Limb (tissue), 2 donors: ENCODE results near the gene C22orf23.
"Not testable (repeated sequence)": the region's sequence is repeated elsewhere in the genome, so short reads cannot be mapped to it uniquely, and the experiment has no call there.

ENCODE experiments used
- DNase-seq, 2 donors: peaks; one replicate each; pipeline ENCODE4 v3.0.0-alpha.2; 2016; ENCODE audit errors: extremely low spot score in 2 of 2

Gene C22orf23

DNA sequence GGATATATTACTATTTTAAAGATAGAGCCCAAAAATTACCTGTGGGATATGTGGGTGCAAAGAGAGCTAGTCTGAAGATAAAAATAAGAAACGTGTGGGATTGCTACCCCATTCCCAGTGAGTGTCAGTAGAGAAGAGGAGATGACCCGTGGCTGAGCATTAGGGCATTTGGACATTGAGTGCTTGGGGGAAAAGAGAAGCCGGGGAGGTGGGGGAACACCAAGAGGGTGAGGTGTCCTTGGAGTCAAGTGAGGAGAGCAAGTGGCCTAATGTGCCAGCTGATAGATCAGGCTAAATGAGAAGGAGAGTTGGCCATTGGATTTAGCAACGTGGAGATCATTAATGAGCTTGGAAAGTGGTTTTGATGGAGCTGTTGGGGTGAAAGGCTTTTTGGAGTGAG is 1.3 kb upstream of the C22orf23 start:
- no peak for DNase-seq

DNA sequence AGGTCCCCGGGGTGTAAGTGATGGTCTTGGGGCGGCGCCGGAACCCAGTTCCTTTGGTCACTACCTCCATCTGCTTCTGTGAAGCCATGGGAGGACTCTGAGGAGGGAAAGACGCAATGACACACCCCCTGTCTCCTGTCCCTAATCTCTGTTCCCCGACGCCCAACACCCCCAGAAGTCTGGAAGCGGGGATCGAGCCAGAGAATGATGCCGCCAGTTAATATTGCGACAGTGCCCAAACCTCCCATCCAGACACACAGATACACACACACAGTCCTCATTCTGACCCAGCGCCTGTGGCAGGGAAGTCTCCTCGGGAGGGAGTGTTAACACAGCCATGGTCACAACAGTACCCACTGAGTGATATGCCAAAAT is 352 bp downstream of the C22orf23 start:
- DNase-seq, result no peak

DNA sequence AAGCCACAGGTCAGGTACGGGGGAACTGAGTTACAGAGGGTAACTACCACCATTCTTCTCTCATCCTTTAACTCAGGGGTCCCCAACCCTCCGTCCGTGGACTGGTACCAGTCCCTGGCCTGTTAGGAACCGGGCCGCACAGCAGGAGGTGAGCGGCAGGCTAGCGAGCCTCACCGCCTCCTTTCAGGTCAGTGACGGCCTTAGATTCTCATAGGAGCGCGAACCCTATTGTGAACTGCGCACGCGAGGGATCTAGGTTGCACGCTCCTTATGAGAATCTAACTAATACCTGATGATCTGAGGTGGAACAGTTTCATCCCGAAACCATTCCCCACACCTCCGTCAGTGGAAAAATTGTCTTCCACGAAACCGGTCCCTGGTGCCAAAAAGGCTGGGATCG is 772 bp downstream of the C22orf23 start:
- DNase-seq, result not testable (repeated sequence)

DNA sequence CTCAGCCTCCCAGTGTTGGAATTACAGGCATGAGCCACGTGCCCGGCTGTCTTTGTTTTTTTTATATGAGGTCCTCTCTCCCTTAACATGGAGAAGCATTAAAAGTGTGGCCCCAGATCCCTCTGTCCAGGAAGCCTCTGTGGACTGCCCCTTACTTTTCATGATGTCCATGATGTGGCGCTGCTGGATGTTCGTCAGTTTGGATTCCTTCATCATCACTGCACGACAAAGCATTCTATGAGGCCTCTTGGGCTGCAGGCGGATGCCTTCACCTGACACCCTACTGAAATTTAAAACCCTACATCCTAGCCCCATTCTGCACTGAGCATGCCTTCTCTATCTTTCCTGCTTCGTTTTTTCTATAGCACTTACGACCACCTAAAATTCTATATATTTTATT is 2.1 kb downstream of the C22orf23 start:
- no peak for DNase-seq

DNA sequence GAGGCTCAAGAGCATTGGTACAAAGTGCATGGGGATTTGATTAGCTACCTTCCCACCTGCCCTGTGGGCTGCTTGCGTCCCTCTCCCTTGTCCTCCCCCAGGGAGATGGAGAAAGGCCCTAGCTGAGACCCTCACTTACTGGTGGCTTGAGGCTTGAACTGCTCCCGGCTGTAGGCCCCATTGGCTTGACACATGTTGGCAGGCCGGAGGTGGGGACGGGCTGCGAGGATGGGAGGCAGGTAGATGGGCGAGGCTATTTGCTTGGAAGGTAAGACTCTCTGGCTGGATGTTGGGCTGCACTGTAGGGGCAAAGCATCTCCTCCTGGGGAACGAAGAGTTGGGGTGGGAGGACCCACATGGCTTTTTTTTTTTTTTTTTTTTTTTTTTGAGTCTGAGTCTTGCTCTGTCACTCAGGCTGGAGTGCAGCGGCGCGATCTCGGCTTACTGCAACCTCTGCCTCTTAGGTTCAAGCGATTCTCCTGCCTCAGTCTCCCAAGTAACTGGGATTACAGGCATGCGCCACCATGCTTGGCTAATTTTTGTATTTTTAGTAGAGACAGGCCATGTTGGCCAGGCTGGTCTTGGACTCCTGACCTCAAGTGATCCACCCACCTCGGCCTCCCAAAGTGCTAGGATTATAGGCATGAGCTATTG is 6.1 kb downstream of the C22orf23 start:
- not testable (repeated sequence) for DNase-seq

DNA sequence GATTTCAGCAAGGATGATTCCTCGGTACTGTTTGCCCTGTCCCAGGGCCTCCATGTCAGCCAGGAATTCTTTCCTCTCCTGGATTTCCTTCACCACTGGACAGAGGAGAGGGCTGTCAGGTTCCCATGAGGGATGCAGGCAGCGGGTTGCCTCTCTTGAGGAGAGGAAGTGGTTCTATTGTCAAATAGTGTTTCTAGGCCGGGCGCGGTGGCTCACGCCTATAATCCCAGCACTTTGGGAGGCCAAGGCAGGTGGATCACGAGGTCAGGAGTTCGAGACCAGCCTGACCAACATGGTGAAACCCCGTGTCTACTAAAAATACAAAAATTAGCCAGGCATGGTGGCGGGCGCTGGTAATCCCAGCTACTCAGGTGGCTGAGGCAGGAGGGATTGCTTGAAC is 9.0 kb downstream of the C22orf23 start:
- not testable (repeated sequence) for DNase-seq

DNA sequence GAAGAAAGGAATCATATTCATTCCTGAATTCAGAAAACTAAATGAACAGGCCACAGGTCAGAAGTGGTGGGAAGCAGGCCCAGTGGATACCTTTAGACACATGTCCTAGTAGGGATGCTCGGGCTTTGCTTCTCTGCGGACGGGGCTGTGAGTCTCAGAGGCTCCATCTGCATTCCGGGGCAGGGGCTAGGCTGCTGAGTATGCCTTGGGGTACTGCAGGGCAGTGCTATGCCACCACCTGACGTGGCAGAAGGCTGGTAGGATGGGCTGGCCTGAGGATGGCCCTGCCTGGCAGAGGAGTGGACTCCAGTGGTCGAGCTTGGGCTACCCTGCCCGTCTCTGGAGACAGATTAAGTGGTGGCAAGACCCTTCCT is 9.6 kb downstream of the C22orf23 start:
- DNase-seq, result no peak

DNA sequence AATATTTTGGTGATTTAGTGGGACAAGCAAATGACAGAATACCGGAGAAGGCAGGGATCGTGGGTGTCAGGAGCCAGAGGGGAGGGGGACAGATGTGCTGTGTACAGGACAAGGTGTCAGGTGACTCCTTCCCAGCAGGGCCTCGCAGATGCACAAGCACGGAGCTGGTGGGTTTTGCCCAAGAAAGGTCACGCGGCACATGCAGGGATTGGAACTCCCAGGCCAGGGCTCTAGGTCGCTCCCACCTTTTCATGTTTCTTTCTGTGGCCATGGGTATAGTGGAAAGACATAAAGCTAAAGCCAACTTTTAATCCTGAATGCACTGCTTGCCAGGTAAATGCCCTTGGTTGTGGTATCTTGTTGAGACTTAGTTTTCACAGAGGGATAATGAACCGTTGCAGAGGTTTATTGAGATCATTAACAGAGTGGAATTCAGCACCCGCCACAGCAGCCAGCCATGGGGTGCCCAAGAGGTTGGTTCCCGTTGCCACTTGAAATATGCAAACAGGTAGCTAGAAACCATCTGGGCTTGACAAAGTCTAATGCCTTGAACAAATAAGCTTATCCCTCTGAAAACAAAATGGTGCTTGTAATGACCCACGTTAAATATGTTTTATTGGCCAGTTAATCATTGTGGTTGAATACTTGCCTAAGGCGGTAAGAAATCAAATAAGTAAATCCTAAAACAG is 10.1 kb downstream of the C22orf23 start:
- DNase-seq, result no peak

DNA sequence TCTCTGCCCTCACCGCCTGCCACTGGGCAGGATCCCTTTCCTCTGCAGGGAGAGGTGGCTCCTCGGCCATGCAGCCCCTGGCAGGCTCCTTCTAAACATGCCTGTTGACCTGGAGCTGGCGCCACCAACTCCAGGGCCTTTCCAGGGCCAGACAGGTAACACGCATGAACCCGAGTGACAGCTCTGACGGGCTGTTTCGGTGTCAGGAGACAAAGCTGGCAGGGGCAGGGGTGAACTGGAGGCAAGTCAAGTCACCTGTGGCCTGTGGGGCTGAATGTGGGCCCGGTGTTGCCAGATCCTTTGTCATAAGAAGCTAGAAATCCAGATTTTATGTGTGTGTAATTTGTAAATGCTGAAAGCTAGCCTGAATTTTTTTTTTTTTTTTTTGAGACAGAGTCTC is 11.3 kb downstream of the C22orf23 start:
- no peak for DNase-seq

DNA sequence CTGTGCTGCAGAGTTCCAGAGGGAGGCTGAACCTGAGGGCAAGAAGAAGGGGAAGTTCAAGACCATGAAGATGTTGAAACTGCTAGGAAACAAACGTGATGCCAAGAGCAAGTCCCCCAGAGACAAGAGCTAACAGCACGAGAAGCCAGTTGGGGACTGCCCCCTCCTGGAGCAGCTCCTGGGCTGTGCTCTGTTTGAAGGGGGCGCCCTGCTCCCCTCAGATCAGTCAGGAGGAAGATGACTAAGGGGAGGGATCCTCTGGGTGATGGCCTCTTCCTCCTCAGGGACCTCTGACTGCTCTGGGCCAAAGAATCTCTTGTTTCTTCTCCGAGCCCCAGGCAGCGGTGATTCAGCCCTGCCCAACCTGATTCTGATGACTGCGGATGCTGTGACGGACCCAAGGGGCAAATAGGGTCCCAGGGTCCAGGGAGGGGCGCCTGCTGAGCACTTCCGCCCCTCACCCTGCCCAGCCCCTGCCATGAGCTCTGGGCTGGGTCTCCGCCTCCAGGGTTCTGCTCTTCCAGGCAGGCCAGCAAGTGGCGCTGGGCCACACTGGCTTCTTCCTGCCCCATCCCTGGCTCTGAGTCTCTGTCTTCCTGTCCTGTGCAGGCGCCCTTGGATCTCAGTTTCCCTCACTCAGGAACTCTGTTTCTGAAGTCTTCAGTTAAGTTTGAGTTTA is 12.6 kb downstream of the C22orf23 start:
- no peak for DNase-seq

DNA sequence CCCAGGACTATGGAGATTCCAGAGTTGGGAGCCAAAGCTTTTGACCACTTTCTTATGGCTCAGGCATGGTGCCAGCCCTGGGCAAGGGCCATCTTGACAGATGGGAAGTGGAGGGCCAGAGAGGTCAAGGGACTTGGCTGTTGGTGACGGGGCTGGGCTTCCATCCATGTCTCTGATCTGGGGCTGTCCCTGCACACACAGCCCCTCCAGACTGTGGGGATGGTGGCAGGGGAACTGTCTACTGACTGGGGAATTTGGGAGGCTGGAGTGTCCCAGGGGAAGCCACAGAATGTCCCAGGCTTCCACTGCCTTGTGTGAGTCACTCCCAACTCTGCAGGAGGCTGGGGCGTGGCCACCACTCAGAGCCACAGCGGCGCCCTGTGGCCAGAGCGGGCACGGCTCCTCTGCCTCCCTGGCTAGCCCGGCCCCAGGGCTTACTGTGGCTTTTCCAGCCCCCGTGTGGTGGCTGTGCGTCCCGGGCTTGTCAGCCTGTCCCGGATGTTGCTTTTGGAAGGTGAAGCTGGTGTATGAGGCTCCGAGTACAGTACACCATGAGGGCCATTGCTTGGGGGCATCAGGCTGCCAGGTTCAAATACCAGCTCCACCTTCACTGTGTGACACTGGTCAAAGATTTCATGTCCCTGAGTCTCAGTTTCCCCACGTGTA is 19.6 kb downstream of the C22orf23 start:
- DNase-seq, result peak; percentile 69 to 87

DNA sequence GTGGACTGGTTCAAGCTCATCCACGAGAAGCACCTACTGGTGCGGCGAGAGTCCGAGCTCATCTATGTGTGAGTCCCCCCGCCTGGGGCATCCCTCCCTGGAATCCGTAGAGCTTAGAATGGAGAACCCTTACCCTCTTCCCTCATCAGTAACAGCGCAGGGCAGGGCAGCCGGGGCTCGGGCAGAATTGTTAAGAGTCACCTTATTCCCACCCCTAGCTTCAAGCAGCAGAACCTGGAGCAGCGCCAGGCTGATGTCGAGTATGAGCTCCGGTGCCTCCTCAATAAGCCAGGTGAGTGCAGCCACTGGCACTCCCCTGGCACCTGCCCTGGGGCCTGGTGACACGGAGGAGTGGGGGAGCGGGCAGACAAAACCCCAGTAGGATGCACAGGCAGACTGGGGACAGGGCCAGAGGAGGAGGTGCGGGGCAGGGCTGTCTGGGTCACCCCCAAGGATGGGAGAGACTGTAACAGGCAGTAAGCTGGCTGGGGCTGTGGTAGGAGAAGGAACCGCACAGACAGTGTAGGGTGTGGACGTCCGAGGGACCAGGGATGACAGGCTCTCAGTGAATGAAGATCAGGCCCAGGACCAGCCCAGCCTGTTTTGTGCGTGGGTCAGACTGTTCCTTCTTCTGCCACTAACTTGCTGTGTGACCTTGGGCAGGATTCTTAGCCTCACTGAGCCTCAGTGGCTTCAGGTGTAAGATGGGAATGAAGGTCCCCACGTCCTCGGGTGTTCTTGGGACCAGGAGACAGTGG is 20.4 kb downstream of the C22orf23 start:
- DNase-seq, result no peak

DNA sequence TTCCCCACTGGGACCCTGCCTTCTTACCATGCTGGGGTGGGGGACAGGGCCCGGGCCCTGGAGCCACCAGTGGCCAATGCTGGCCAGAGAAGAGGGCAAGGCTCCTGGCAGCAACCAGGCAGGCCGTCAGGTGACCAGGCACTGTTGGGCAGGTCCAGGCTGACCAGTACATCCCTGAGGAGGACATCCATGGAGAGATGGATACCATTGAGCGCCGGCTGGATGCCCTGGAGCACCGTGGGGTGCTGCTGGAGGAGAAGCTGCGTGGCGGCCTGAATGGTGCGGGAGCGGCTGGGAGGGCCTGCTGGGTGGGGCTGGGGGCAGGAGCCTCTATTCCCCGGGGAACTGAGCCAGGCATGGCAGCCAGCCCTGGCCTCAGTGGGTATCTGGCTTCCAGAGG is 21.0 kb downstream of the C22orf23 start:
- DNase-seq, result no peak

DNA sequence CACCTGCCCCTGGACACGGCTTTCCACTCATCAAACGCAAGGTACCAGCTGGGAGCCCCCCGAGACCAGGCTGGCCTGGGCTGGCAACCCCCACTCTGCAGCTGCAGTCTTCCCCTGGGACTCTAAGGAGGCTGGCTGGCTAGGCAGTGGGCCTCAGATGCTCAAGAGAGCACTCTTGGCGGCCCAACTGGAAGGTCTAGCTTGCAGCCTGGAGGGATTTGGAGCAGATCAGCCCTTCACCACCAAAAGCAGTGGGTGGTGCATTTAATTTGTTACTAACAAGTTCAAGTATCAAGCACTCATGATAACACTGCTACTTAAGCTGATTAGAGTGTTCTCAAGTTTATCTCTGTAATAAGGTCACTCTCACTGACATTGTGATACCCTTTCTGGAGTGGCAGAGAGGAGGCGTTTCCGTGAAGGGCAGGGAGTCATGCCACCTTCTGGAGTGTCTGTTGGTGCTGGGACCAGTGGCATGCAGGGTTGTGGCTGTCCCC is 21.5 kb downstream of the C22orf23 start:
- DNase-seq, result no peak

DNA sequence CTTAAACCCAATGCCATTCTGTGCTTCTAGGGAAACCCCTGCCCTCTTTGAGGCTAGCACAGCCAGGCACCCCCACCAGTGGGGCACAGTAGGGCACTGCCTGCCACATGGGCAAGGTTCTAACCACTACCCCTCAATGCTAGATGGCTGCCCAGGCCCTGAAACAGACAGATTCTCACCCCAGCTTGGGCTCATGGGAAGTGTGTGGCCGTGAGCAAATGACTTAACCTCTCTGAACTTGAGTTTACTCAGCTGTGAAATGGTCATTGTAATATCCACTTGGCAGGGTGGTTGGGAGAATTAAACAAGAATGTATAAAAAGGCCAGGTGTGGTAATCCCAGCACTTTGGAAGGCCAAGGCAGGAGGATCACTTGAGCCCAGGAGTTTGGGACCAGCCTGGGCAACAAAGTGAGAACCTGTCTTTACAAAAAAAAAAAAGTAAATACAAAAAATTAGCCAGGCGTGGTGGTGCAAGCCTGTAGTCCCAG is 22.4 kb downstream of the C22orf23 start:
- DNase-seq, result no peak

DNA sequence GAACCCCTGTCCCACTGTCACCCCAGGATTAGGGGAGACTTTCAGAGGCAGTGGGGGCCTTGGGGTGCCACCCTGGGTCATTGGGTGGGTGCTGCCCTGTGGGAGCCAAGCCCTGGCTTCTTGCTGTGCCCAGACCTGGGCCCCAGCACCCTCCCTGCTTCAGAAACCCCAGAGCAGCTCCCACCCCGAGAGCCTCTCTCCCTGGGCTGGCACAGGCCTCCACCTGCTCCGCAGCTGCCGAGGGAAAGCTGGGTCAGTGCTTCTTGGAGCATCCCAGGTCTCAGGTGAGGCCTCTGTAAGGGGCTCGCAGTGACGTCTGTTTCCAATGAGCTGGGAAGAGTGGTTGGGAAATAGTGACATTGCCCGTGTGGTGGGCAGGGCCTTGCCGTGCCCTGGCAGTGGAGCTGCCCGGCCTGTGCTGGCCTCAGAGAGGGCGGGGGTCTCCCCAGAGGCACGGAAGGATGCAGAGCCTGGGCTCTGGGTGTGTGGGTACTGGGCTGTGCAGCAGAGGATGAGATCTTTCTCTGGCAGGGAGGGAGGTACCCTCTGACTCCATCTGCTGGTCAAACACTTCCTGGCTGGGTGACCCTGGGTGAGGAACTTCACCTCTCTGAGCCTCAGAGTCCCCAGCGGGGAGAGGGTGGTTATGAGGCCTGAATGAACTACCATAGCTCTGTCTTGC is 23.0 kb downstream of the C22orf23 start:
- DNase-seq, result no peak

DNA sequence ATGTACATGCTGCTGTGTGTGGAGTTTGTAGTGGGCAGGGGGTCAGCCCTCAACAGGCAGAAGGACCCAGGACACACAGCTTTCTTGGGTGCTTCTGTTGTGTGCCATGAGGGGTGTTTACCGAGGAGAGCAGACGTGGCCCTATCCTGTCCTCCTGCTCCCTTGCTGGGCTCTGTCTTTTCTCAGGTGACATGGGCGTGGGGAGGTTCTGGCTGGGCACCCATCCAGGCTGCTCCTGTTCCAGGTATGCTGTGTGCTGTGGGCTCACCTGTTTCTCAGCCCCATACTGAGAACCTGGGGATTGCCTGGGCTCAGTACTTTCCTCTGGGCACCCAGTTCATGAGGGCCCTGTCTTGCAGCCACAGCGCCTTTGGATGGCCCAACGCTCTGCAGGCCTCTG is 24.0 kb downstream of the C22orf23 start:
- no peak for DNase-seq

DNA sequence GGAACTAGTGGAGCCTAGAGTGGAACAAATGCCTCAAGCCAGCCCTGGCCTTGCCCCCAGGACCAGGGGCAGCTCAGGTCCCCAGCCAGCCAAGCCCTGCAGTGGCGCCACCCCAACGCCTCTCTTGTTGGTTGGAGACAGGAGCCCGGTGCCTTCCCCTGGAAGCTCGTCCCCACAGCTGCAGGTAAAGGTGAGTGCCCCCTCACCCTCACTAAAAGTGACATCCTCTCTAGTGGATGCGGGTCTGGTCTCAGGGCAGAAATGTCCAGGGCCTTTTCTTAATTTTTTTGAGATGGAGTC is 25.8 kb downstream of the C22orf23 start:
- no peak for DNase-seq

DNA sequence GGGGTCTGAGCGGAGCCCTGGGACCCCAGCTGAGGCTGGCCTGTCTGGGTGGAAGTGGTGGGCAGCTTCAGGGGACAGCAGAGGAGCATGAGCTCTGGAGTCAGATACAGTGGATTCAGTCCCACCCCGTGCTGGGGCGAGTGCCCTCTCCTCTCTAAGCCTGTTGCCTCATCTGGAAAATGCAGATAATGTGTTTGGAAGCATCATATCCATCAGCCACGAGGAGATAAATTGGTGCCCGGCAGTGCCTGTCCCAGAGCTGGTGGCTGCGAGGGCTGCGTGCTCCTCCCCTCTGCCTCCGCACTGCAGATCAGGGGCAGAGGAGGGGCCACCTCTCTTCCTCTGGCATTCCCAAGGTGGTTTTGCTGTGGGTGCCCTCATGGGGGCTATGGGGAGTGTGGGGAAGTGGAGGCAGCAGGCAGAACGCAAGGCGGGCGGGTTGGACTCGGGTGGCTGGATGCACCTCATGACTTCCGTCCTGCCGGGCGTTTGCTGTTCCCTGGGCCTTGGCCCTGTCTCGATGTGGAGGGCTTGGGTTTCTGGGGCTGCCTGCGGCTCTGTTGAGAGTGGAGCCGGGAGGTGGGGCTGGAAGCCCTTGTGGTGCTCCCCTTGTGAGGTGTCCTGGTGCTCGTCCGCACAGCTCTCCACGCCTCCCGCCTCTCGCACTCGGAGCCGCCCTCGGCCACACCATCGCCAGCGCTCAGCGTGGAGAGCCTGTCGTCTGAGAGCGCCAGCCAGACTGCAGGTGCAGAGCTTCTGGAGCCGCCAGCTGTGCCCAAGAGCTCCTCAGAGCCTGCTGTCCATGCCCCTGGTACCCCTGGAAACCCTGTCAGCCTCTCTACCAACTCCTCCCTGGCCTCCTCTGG is 26.4 kb downstream of the C22orf23 start:
- no peak for DNase-seq

DNA sequence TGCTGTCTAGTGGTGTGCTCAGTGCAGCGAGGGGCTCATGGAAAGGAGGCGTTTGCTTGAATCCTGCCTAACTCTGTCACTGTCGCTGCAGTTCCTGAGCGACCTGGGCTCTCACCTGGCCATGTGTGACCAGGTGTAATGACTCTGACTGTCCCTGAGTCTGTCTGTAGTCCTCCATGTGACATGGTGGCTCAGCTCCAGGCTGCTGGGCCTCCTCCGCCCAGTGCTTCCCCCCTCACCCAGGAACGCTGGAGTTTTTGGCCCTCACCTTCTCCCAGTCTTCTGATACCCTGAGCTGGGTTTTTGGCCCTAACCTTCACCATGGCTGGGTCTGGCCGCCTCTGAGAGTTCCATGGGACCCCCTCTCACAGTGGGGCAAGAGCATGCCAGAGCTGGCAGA is 27.0 kb downstream of the C22orf23 start:
- DNase-seq, result no peak
